SK-N-SH treated with all-trans-retinoic acid at 6 μM for 48 hours (cell line): ENCODE results near the gene MIAT.

ENCODE experiments used
- ATAC-seq: fragments of 200-7000 bp; cut with Tn5 transposase; 3 replicates; pipeline ENCODE4 v1.9.1; 2020; ENCODE audit warnings: mild to moderate bottlenecking, moderate library complexity
- ARNTL ChIP-seq: fragments of 450-650 bp; formaldehyde crosslinking; IDR thresholded peaks from 2 replicates; pipeline ENCODE4 v1.5.0; 2020; ENCODE audit warnings: low read depth, mild to moderate bottlenecking, moderate library complexity, borderline replicate concordance
- BACH2 ChIP-seq: fragments of 250-450 bp; sonication (Bioruptor Pico); IDR thresholded peaks from 2 replicates; pipeline ENCODE4 v1.9.0; 2021; ENCODE audit warnings: mild to moderate bottlenecking, borderline replicate concordance
- CSDC2 ChIP-seq: fragments of 250-450 bp; sonication (Bioruptor Pico); IDR thresholded peaks from 2 replicates; pipeline ENCODE4 v1.5.0; 2020; ENCODE audit warnings: mild to moderate bottlenecking, moderate library complexity
- ESRRG ChIP-seq: fragments of 250-450 bp; sonication (Bioruptor Pico); IDR thresholded peaks from 2 replicates; pipeline ENCODE4 v1.6.1; 2021; ENCODE audit warnings: mild to moderate bottlenecking
- ISL1 ChIP-seq: fragments of 250-450 bp; sonication (Bioruptor Pico); IDR thresholded peaks from 2 replicates; pipeline ENCODE4 v2.1.2; 2022; ENCODE audit warnings: mild to moderate bottlenecking, moderate library complexity
- OSR1 ChIP-seq: fragments of 250-450 bp; sonication (Bioruptor Pico); IDR thresholded peaks from 2 replicates; pipeline ENCODE4 v1.8.0; 2022; ENCODE audit warnings: moderate library complexity, mild to moderate bottlenecking, inconsistent platforms
- PPARA ChIP-seq: fragments of 250-450 bp; sonication (Bioruptor Pico); IDR thresholded peaks from 2 replicates; pipeline ENCODE4 v1.5.0; 2020; ENCODE audit warnings: mild to moderate bottlenecking, borderline replicate concordance
- RARB ChIP-seq: fragments of 250-450 bp; sonication (Bioruptor Pico); IDR thresholded peaks from 2 replicates; pipeline ENCODE4 v1.8.0; 2021; ENCODE audit warnings: mild to moderate bottlenecking, moderate library complexity
- SNAI2 ChIP-seq: fragments of 250-450 bp; sonication (Bioruptor Pico); IDR thresholded peaks from 2 replicates; pipeline ENCODE4 v1.5.0; 2020; ENCODE audit warnings: mild to moderate bottlenecking, moderate library complexity
- TCF4 ChIP-seq: fragments of 250-450 bp; sonication (Bioruptor Pico); IDR thresholded peaks from 2 replicates; pipeline ENCODE4 v1.8.0; 2021; ENCODE audit warnings: mild to moderate bottlenecking, moderate library complexity, borderline replicate concordance
- ZC3H10 ChIP-seq: fragments of 250-450 bp; sonication (Bioruptor Pico); IDR thresholded peaks from 2 replicates; pipeline ENCODE4 v1.5.1; 2021; ENCODE audit warnings: mild to moderate bottlenecking, moderate library complexity
- ZFP3 ChIP-seq: fragments of 250-450 bp; sonication (Bioruptor Pico); IDR thresholded peaks from 2 replicates; pipeline ENCODE4 v1.5.0; 2020; ENCODE audit warnings: mild to moderate bottlenecking, moderate library complexity
- ZFP30 ChIP-seq: fragments of 450-650 bp; formaldehyde crosslinking; IDR thresholded peaks from 2 replicates; pipeline ENCODE4 v1.5.0; 2022; ENCODE audit warnings: mild to moderate bottlenecking, moderate library complexity
- ZNF565 ChIP-seq: fragments of 450-650 bp; formaldehyde crosslinking; conservative IDR thresholded peaks from 2 replicates; pipeline ENCODE4 v1.5.0; 2020; ENCODE audit warnings: low read depth, mild to moderate bottlenecking, moderate library complexity
- ZNF70 ChIP-seq: fragments of 450-650 bp; formaldehyde crosslinking; IDR thresholded peaks from 2 replicates; pipeline ENCODE4 v1.5.0; 2020; ENCODE audit warnings: mild to moderate bottlenecking, moderate library complexity
- ZNF8 ChIP-seq: fragments of 450-650 bp; formaldehyde crosslinking; IDR thresholded peaks from 2 replicates; pipeline ENCODE4 v1.5.0; 2020; ENCODE audit warnings: mild to moderate bottlenecking, moderate library complexity
- TF ChIP-seq, protein P1 (sequence below): fragments of 250-450 bp; sonication (Bioruptor Pico); IDR thresholded peaks from 2 replicates; pipeline ENCODE4 v1.8.0; 2020; ENCODE audit warnings: mild to moderate bottlenecking, moderate library complexity, borderline replicate concordance
- TF ChIP-seq, protein P2 (sequence below): fragments of 250-450 bp; sonication (Bioruptor Pico); IDR thresholded peaks from 2 replicates; pipeline ENCODE4 v1.5.1; 2021; ENCODE audit warnings: mild to moderate bottlenecking, moderate library complexity
- TF ChIP-seq, protein P3 (sequence below): fragments of 250-450 bp; sonication (Bioruptor Pico); IDR thresholded peaks from 2 replicates; pipeline ENCODE4 v1.5.1; 2020; ENCODE audit warnings: low read depth, mild to moderate bottlenecking, moderate library complexity
- TF ChIP-seq, protein P4 (sequence below): fragments of 250-450 bp; sonication (Bioruptor Pico); IDR thresholded peaks from 2 replicates; pipeline ENCODE4 v1.5.0; 2020; ENCODE audit warnings: mild to moderate bottlenecking, moderate library complexity
- TF ChIP-seq, protein P5 (sequence below): fragments of 250-450 bp; sonication (Bioruptor Pico); IDR thresholded peaks from 2 replicates; pipeline ENCODE4 v1.8.0; 2021; ENCODE audit warnings: low read depth, mild to moderate bottlenecking, moderate library complexity, borderline replicate concordance

MIAT gene

DNA sequence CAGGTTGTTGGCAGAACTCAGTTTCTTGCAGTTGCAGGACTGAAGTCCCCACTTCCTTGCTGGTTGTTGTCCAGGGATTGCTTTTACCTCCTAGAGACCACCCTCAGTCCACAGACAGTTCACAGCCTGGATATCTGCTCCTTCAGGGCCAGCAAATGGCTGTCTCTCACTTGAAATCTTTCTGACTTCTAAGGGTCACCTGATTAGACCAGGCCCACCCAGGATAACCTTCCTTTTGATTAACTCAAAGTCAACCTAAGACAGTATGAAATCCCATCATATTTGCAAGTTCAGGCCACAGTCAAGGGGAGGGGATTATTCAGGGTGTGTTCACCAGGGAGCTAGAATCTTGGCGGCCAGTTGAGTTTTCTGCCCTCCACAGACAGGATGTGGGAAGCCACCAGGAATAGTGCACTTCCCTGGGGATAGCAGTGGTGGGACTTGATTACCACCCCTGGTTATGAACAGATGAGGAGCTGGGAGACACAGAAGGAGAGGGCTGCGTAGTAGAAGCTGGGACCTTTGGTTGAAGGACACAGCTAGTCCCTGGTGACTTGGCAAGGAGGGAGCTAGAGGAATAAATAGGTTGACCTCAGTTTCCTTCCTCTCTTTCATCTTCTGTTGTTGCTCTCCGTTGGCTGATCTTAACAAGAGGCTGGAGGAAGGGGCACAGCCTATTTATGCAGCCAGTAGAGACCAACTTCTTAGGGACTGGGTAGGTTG is 33.4 kb downstream of the MIAT start:
- TF ChIP-seq TCF4 (CRISPR knock-in tag) (no peak), ESRRG (CRISPR knock-in tag) (no peak), BACH2 (CRISPR knock-in tag) (no peak), ZNF565 (CRISPR knock-in tag) (no peak), ZNF70 (CRISPR knock-in tag) (no peak), SNAI2 (CRISPR knock-in tag) (no peak), ZC3H10 (CRISPR knock-in tag) (no peak), ZFP3 (no peak), ZNF8 (no peak), ZFP30 (CRISPR knock-in tag) (no peak)
- TF ChIP-seq, protein P1, sequence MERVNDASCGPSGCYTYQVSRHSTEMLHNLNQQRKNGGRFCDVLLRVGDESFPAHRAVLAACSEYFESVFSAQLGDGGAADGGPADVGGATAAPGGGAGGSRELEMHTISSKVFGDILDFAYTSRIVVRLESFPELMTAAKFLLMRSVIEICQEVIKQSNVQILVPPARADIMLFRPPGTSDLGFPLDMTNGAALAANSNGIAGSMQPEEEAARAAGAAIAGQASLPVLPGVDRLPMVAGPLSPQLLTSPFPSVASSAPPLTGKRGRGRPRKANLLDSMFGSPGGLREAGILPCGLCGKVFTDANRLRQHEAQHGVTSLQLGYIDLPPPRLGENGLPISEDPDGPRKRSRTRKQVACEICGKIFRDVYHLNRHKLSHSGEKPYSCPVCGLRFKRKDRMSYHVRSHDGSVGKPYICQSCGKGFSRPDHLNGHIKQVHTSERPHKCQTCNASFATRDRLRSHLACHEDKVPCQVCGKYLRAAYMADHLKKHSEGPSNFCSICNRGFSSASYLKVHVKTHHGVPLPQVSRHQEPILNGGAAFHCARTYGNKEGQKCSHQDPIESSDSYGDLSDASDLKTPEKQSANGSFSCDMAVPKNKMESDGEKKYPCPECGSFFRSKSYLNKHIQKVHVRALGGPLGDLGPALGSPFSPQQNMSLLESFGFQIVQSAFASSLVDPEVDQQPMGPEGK (CRISPR knock-in tag): no peak
- TF ChIP-seq, protein P2, sequence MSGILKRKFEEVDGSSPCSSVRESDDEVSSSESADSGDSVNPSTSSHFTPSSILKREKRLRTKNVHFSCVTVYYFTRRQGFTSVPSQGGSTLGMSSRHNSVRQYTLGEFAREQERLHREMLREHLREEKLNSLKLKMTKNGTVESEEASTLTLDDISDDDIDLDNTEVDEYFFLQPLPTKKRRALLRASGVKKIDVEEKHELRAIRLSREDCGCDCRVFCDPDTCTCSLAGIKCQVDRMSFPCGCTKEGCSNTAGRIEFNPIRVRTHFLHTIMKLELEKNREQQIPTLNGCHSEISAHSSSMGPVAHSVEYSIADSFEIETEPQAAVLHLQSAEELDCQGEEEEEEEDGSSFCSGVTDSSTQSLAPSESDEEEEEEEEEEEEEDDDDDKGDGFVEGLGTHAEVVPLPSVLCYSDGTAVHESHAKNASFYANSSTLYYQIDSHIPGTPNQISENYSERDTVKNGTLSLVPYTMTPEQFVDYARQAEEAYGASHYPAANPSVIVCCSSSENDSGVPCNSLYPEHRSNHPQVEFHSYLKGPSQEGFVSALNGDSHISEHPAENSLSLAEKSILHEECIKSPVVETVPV: no peak
- ATAC-seq: no peak

DNA sequence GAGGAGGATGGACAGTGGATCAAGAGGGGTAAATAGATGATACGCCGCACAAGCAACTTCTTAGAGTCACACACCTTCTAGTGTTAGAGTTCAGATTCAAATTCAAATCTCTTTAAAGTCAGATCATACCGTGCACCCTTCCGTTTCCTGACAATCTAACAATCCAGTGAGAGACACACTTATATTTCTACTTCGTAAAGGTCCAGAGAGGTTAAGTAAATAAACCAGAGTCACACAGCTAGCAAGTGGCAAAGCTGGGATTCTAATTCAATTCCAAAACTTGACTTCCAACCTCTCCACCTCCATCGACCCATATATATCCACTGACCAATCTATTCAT is 34.0 kb downstream of the MIAT start:
- ATAC-seq: no peak
- TF ChIP-seq, protein P1 (CRISPR knock-in tag): no peak
- TF ChIP-seq RARB (CRISPR knock-in tag): no peak
- TF ChIP-seq, protein P2: no peak
- TF ChIP-seq TCF4 (CRISPR knock-in tag): no peak
- TF ChIP-seq, protein P3, sequence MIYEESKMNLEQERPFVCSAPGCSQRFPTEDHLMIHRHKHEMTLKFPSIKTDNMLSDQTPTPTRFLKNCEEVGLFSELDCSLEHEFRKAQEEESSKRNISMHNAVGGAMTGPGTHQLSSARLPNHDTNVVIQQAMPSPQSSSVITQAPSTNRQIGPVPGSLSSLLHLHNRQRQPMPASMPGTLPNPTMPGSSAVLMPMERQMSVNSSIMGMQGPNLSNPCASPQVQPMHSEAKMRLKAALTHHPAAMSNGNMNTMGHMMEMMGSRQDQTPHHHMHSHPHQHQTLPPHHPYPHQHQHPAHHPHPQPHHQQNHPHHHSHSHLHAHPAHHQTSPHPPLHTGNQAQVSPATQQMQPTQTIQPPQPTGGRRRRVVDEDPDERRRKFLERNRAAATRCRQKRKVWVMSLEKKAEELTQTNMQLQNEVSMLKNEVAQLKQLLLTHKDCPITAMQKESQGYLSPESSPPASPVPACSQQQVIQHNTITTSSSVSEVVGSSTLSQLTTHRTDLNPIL (CRISPR knock-in tag): no peak
- no peak for TF ChIP-seq ZNF565 (CRISPR knock-in tag)
- no peak for TF ChIP-seq BACH2 (CRISPR knock-in tag)
- no peak for TF ChIP-seq OSR1
- TF ChIP-seq, protein P4, sequence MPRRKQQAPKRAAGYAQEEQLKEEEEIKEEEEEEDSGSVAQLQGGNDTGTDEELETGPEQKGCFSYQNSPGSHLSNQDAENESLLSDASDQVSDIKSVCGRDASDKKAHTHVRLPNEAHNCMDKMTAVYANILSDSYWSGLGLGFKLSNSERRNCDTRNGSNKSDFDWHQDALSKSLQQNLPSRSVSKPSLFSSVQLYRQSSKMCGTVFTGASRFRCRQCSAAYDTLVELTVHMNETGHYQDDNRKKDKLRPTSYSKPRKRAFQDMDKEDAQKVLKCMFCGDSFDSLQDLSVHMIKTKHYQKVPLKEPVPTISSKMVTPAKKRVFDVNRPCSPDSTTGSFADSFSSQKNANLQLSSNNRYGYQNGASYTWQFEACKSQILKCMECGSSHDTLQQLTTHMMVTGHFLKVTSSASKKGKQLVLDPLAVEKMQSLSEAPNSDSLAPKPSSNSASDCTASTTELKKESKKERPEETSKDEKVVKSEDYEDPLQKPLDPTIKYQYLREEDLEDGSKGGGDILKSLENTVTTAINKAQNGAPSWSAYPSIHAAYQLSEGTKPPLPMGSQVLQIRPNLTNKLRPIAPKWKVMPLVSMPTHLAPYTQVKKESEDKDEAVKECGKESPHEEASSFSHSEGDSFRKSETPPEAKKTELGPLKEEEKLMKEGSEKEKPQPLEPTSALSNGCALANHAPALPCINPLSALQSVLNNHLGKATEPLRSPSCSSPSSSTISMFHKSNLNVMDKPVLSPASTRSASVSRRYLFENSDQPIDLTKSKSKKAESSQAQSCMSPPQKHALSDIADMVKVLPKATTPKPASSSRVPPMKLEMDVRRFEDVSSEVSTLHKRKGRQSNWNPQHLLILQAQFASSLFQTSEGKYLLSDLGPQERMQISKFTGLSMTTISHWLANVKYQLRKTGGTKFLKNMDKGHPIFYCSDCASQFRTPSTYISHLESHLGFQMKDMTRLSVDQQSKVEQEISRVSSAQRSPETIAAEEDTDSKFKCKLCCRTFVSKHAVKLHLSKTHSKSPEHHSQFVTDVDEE (CRISPR knock-in tag): no peak
- TF ChIP-seq ZFP30 (CRISPR knock-in tag): no peak
- no peak for TF ChIP-seq ISL1 (CRISPR knock-in tag)
- no peak for TF ChIP-seq ESRRG (CRISPR knock-in tag)
- TF ChIP-seq ZC3H10 (CRISPR knock-in tag): no peak
- no peak for TF ChIP-seq ZFP3
- TF ChIP-seq ZNF70 (CRISPR knock-in tag): no peak
- TF ChIP-seq, protein P5, sequence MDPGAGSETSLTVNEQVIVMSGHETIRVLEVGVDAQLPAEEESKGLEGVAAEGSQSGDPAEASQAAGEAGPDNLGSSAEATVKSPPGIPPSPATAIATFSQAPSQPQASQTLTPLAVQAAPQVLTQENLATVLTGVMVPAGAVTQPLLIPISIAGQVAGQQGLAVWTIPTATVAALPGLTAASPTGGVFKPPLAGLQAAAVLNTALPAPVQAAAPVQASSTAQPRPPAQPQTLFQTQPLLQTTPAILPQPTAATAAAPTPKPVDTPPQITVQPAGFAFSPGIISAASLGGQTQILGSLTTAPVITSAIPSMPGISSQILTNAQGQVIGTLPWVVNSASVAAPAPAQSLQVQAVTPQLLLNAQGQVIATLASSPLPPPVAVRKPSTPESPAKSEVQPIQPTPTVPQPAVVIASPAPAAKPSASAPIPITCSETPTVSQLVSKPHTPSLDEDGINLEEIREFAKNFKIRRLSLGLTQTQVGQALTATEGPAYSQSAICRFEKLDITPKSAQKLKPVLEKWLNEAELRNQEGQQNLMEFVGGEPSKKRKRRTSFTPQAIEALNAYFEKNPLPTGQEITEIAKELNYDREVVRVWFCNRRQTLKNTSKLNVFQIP (CRISPR knock-in tag): no peak
- no peak for TF ChIP-seq CSDC2 (CRISPR knock-in tag)
- no peak for TF ChIP-seq PPARA
- TF ChIP-seq ARNTL (CRISPR knock-in tag): no peak
- TF ChIP-seq, all 23 proteins: peak for 0
